Activated B cell treated with CpG ODN at 0.5 μM for 24 hours (primary cell): ENCODE results near the gene MRPS26. TPM values are rescaled to one million over a fixed set of nuclear protein-coding genes. Genes with fewer than 3 reads are reported as not detected.
A peak's percentile ranks its signal among the peaks of the same experiment; 100 is the strongest.
"Not testable (repeated sequence)": the region's sequence is repeated elsewhere in the genome, so short reads cannot be mapped to it uniquely, and the experiment has no call there.

Experiments
- ATAC-seq: fragments of 200-7000 bp; cut with Tn5 transposase; one replicate; pipeline ENCODE4 v1.10.0; 2021; ENCODE audit warnings: low read depth, mild to moderate bottlenecking, moderate library complexity
- CTCF ChIA-PET: fragments of 350-600 bp; sonication (Branson Sonifier 250); formaldehyde crosslinking; loops from one replicate; lab custom pipeline; 2021; ENCODE audit warnings: antibody characterized with exemption; lab: Charles Lee
- POLR2A ChIA-PET: fragments of 350-600 bp; sonication (Branson Sonifier 250); formaldehyde crosslinking; loops from one replicate; lab custom pipeline; 2021; ENCODE audit warnings: antibody characterized with exemption; lab: Charles Lee
- DNase-seq: peaks from one replicate; pipeline ENCODE4 v3.0.0; 2022
- H3K27ac Mint-ChIP-seq: one replicate; pipeline ENCODE4 v1.8.0; 2020; ENCODE audit warnings: mixed read lengths
- H3K27me3 Mint-ChIP-seq: one replicate; pipeline ENCODE4 v1.8.0; 2021; ENCODE audit warnings: mixed read lengths
- H3K36me3 Mint-ChIP-seq: one replicate; pipeline ENCODE4 v1.8.0; 2021; ENCODE audit warnings: low read depth, mixed read lengths
- H3K4me1 Mint-ChIP-seq: one replicate; pipeline ENCODE4 v1.8.0; 2021; ENCODE audit warnings: mixed read lengths
- H3K4me3 Mint-ChIP-seq: one replicate; pipeline ENCODE4 v1.8.0; 2020; ENCODE audit warnings: mild to moderate bottlenecking, mixed read lengths
- H3K9me3 Mint-ChIP-seq: one replicate; pipeline ENCODE4 v1.8.0; 2020; ENCODE audit warnings: mixed read lengths
- intact Hi-C: fragments of 100-400 bp; cut with micrococcal nuclease; formaldehyde crosslinking; loops from one replicate; pipeline ENCODE4 v1.15.1; 2024
- total RNA-seq: library from RNA; stranded (reverse); gene quantifications from 2 replicates; pipeline ENCODE4 v1.2.3, GENCODE V29; 2022
- TF ChIP-seq, protein P1 (sequence below): fragments of 200-600 bp; IDR thresholded peaks from one replicate; pipeline ENCODE4 v1.8.0; 2022; ENCODE audit warnings: antibody characterized with exemption, mild to moderate bottlenecking

MRPS26 gene
- total RNA-seq, 1 donor from 2014 or later, result 30.6 TPM

- intact Hi-C loops, result no loop called here
- TF ChIP-seq, protein P1, sequence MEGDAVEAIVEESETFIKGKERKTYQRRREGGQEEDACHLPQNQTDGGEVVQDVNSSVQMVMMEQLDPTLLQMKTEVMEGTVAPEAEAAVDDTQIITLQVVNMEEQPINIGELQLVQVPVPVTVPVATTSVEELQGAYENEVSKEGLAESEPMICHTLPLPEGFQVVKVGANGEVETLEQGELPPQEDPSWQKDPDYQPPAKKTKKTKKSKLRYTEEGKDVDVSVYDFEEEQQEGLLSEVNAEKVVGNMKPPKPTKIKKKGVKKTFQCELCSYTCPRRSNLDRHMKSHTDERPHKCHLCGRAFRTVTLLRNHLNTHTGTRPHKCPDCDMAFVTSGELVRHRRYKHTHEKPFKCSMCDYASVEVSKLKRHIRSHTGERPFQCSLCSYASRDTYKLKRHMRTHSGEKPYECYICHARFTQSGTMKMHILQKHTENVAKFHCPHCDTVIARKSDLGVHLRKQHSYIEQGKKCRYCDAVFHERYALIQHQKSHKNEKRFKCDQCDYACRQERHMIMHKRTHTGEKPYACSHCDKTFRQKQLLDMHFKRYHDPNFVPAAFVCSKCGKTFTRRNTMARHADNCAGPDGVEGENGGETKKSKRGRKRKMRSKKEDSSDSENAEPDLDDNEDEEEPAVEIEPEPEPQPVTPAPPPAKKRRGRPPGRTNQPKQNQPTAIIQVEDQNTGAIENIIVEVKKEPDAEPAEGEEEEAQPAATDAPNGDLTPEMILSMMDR, result no peak
- no peaks in the 10 kb centered on the region for H3K9me3 Mint-ChIP-seq
- ATAC-seq (no peak), DNase-seq (no peak)
- no peaks in the 10 kb centered on the region for H3K27me3 Mint-ChIP-seq
- H3K4me1 Mint-ChIP-seq, result peaks cover 3% of the 10 kb centered on the region
- H3K27ac Mint-ChIP-seq, result no peak overlapping the region
- ChIA-PET CTCF (no interaction called here), POLR2A (no interaction called here)
- no peaks in the 10 kb centered on the region for H3K36me3 Mint-ChIP-seq
- no peak overlapping the region for H3K4me3 Mint-ChIP-seq
These were observed 13.6 kb downstream of the MRPS26 start for GRCh38 chr20:3059489-3059888.

DNA sequence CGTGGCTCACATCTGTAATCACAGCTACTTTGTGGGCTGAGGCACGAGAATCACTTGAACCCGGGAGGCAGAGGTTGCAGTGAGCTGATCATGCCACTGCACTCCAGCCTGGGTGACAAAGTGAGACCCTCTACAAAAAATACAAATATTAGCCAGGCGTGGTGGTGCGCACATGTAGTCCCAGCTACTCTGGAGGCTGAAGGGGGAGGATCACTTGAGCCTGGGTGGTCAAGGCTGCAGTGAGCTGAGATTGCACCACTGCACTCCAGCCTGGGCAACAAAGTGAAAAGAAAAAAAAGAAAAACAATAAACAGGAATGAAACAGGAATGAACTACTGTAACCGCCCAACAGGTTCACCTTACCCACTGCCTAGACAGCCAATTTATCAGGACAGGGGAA is 18.3 kb downstream of the MRPS26 start:
- ATAC-seq, POLR2A ChIA-PET, CTCF ChIA-PET: not testable (repeated sequence)

DNA sequence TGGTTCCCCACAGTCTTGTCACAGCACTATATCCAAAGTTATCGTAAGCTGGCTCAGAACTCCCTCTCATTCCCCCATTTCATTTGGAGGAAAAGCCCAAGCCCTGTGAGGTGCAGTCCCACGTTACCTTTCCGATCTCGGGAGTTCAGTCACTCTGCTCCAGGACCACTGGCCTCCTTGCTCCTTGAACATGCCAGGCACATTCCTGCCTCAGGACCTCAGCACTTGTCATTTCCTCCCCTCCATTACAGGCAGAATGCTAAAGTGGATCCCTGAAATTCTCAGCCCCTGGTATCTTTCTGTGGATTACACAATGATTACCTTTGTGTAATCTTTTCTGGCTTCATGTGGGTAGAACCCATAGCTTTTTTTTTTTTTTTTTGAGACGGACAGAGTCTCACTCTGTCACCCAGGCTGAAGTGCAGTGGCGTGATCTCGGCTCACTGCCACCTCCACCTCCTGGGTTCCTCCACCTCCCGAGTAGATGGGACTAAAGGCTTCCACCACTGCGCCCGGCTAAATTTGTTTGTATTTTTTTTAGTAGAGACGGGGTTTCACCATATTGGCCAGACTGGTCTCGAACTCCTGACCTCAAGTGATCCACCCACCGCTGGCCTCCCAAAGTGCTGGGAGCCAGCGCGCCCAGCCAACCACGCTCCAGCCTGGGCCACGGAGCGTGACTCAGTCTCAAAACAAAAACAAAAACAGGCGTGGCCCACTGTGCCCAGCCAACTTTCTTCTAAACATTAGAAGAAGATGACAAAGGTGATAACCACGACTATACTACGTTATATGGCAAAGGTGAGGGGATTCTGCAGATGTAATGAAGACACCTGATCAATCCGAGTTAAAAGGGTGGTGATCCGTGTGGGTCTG is 21.5 kb downstream of the MRPS26 start:
- no peak for DNase-seq
- Mint-ChIP-seq H3K4me3 (no peak overlapping the region), H3K36me3 (no peaks in the 10 kb centered on the region), H3K4me1 (peaks cover 48% of the 10 kb centered on the region), H3K27me3 (peaks cover 4% of the 10 kb centered on the region), H3K9me3 (no peaks in the 10 kb centered on the region), H3K27ac (peak overlapping the region; percentile 46)
- no peak for ATAC-seq
- POLR2A ChIA-PET, result no interaction called here
- TF ChIP-seq, protein P1, result no peak
- intact Hi-C loops, result no loop called here
- CTCF ChIA-PET, result no interaction called here

More for the DNA sequence above, 18.3 kb downstream of the MRPS26 start:
- DNase-seq, intact Hi-C loops, H3K4me3 Mint-ChIP-seq, H3K27me3 Mint-ChIP-seq, H3K9me3 Mint-ChIP-seq, H3K27ac Mint-ChIP-seq, H3K36me3 Mint-ChIP-seq: not testable (repeated sequence)
- H3K4me1 Mint-ChIP-seq, result peaks cover 32% of the 10 kb centered on the region

- Mint-ChIP-seq H3K4me1 (peaks cover 52% of the 10 kb centered on the region), H3K27me3 (peaks cover 4% of the 10 kb centered on the region), H3K9me3 (no peaks in the 10 kb centered on the region), H3K4me3 (no peak overlapping the region), H3K27ac (peak overlapping the region; percentile 7), H3K36me3 (no peaks in the 10 kb centered on the region)
- CTCF ChIA-PET, result no interaction called here
- ATAC-seq (no peak), DNase-seq (no peak)
- POLR2A ChIA-PET, result no interaction called here
- TF ChIP-seq, protein P1, result no peak
- intact Hi-C loops, result no loop called here
These were observed 22.2 kb downstream of the MRPS26 start for GRCh38 chr20:3068075-3068474.

- ChIA-PET CTCF (interaction anchor here (0.5 kb wide), 1 partner anchor 625 kb away, joined by 3 read pairs; no protein-coding TSS in a partner anchor), POLR2A (no interaction called here)
- ATAC-seq (peak; percentile 18), DNase-seq (no peak)
- peaks cover 52% of the 10 kb centered on the region for H3K4me1 Mint-ChIP-seq
- peaks cover 4% of the 10 kb centered on the region for H3K27me3 Mint-ChIP-seq
- no peak overlapping the region for H3K4me3 Mint-ChIP-seq
- no peaks in the 10 kb centered on the region for H3K9me3 Mint-ChIP-seq
- H3K36me3 Mint-ChIP-seq, result no peaks in the 10 kb centered on the region
- TF ChIP-seq, protein P1, result no peak
- H3K27ac Mint-ChIP-seq, result no peak overlapping the region
- intact Hi-C loops, result loop anchor here (1.0 kb wide), 1 partner anchor 46 kb away; no protein-coding TSS in a partner anchor
These were observed 23.4 kb downstream of the MRPS26 start for GRCh38 chr20:3068986-3069900.
